Dermis microvascular lymphatic vessel endothelial cell (primary cell): Measurements from ENCODE around the gene CNPY3. TPM values are rescaled to one million over a fixed set of nuclear protein-coding genes. Genes with fewer than 3 reads are reported as not detected.

Experiments
- DNase-seq, 2 donors: peaks; one replicate each; pipeline versions ENCODE4 v3.0.0 to v3.0.0-alpha.2; 2010; ENCODE audit warnings: low read depth in 2 of 2
- total RNA-seq: library from RNA; depleted of rRNA; stranded (reverse); fragments of >200 nt; gene quantifications from 2 replicates; pipeline ENCODE4 v1.2.1, GENCODE V29; 2014

CNPY3 gene
- total RNA-seq, 1 donor from 2014 or later = 15.5 TPM

DNA sequence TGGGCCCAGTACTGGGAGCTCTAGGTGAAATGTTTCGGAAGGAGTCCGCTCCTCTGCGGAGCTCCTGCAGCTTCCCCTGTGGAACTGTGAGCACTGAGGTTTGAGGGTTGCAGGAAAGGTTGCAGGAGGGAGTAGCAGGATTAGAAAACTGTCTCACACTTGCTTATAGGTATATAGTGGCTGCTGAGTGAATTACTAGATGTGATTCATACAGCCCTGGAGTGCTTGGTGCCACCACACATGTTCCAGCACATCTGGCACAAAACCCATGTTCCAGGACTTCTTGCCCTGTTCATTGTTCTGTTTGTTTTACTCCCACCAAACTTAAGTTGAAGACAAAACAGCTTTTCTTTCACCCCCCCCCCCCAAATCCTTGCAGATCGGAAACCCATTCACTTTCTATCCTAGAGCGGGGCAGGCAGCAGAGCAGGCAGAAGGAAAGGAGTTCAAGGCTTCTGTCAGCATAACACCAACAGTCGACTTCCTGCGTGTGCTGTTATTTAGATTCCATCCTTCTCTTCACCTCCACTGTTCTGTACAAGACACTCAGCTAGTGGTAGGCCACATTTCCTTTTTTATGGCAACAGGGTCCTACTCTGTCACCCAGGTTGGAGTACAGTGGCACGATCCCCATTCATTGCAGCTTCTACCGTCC, 50.4 kb downstream of the CNPY3 start:
- DNase-seq = peak in 1 of 2 donors; percentile 44

DNA sequence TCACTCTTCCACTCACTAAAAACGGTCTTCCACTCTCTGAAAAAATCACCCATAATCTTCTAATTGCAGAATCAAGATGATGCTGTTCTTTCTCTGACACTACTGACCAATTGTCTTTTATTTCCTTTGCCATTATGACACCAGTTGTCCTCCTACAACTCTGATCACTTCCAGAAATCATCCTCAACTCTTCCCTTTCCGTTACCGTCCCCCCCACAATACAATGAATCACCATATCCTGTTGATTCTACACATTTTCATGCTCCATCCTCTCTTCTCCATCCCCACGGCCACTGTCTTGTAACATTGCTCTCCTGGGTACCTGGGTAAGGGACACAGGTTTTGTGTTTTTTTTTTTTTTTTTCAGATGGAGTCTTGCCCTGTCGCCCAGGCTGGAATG, 52.6 kb downstream of the CNPY3 start:
- DNase-seq = peak; percentile 32 to 49

DNA sequence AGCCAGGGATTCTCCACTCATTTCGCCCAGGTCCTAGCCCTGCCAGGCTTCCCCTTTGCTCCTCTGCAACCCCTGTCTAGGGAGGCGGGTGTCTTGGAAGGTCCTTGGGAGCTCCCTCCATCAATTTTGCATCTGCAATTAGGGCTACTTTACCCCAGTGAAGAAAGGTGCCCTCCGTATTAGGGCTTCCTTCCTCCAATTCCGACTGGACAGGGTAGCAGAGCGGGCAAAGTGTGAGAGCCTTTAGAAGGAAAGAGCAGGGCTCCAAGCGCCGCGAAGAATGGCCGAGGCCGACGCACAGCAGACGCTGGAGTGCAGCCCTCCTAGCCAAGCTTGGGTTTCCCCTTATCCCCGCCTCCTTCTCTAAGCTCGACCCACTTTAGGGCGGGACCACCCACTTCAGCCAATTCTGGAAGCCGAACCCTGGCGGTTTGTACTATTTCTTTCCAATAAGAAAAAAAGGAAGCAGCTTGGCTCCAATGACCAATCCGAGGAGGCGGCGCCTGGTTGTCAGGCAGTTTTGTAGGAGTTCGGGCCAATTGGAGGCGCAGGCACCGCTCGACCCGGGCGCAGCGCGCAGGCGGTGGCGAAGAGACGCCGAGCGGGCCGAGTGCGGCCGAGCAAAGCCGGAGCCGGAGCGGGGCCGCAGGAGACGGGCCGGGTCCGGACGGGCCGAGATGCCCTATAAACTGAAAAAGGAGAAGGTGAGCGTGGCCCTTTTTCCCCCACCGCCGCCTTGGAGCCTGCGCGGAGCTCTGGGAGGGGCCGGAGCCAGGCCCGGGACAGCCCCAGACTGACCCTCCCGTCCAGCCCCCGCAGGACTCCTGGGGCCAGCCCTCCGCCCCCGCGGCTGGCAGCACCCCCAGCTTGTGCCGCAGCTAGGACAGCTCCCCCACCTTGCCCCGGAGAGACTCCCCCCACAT, 55.0 kb downstream of the CNPY3 start, which contains the start of gene PPP2R5D:
Gene PPP2R5D (plus strand): TSS at position 570 of the 923 bp plus-strand sequence. CDS start 108 bp downstream, at position 678.
- DNase-seq = peak; percentile 97 to 99

DNA sequence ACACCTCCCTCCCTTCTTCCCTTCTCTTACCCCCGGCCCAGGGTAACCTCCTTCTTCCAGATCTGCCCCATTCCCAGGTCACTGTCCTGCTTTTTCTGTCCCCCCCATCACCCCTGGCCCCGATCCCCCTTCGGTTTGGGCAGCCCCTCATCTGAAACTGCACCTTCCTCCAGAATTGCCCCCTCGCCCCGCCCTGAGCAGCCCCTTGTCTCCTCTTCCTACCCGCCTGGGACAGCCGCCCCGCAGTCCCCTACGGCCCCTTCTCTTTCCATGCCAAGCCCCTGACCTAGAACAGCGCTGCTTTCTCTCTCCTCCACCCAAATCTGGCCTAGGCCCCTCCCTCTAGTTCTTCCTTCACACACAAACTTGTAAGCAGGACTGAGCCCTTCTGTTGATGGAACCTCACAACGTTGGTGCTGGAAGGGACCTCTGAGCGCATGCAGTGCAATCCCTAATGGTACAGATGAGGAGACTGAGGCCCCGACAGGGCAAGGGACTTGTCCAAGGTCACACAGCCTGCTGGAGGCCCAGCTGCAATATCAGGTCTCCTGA, 55.7 kb downstream of the CNPY3 start:
- peak in 1 of 2 donors; percentile 19 for DNase-seq

DNA sequence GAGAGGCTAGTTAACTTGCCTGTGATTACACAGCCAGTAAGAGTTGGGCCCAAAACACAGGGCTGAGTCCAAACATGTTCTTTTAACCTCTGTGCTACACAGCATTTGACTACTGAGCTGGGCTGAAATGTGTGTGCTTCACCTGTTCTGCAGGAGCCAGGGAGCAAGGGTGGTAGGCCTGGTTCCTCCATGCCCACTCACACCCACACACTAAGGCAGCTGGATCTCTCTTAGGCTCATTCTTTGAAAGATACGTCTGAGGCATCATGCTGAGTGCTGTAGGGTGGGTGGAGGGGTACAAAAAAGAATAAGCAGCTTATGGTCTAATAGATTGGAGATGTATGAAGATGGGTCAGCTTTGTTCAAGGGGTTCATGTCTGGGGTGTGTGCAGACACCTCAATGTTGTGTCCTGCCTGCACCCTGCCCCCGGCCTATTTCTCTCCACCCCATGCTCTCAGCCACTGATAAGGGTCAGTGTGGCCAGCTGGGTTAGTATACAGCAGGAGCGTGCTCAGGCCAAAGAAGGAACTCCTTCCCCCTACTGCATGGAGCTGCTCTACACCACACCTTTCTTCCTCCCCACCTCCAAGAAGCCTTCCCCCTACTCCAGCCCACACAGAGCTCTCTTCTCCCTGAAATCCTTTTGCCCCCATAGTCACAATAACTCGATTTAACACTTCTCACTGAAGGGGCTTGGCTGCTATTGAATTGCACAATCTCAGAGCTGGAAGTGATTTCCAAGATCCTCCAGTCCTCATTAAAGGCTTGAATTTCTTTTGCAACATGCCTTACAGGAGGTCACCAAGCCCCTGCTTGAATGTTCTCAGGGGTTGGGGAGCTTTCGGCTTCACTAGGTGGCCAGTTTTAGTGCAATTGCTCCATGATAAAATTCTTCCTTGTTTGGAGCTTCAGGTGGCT, 58.5 kb downstream of the CNPY3 start:
- DNase-seq = no peak

DNA sequence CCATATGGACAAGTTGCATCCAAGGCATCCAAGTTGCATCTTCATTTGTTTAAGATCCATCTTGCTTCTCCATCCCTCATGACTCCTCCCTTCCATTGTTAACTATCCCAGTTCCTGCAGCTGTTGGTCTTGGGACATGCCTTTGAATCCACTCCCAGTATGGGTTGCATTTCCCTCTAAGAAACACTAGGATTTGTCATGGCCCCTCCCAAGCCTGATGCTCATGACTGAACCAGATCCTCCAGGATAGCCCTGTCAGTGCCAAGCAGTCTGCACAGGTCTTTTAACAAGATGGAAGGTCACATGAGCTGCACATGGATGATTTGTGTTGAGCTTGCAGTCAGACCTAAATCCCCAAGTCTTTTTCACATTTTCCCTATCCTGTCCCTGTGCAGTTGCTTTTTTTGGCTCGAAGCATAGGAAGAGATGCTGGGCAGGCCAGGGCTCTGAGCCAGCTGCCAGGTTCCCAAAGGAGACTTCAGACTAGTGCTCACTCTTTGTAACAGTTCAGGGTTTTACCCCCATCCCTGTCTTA, 59.3 kb downstream of the CNPY3 start:
- DNase-seq = peak in 1 of 2 donors; percentile 66

Other genes with a start within 250 kb of the CNPY3 start
- 0.13 and 0.38 TPM in 2 replicates for gene PRPH2, start 206.9 kb upstream of the CNPY3 start, total RNA-seq
- 29.1 and 36.4 TPM in 2 replicates for gene TBCC, start 183.4 kb upstream of the CNPY3 start, total RNA-seq
- gene BICRAL, start 147.4 kb upstream of the CNPY3 start, total RNA-seq = 3.0 and 5.6 TPM in 2 replicates
- 85.9 and 86.1 TPM in 2 replicates for gene RPL7L1, start 49.9 kb upstream of the CNPY3 start, total RNA-seq
- not detected in 2 replicates for gene PTCRA, start 13.4 kb upstream of the CNPY3 start, total RNA-seq
- under 0.01 and 0.13 TPM in 2 replicates for gene GNMT, start 31.3 kb downstream of the CNPY3 start, total RNA-seq
- gene PEX6, start 49.7 kb downstream of the CNPY3 start, total RNA-seq = 23.0 and 29.7 TPM in 2 replicates
- gene PPP2R5D, start 55.1 kb downstream of the CNPY3 start, total RNA-seq = 27.6 and 32.5 TPM in 2 replicates
- 35.3 and 39.2 TPM in 2 replicates for gene MEA1, start 84.5 kb downstream of the CNPY3 start, total RNA-seq
- 131 and 152 TPM in 2 replicates for gene KLHDC3, start 84.8 kb downstream of the CNPY3 start, total RNA-seq
- gene RRP36, start 92.1 kb downstream of the CNPY3 start, total RNA-seq = 72.3 and 84.3 TPM in 2 replicates
- gene CUL7, start 124.4 kb downstream of the CNPY3 start, total RNA-seq = 18.7 and 27.9 TPM in 2 replicates
- 11.8 and 13.1 TPM in 2 replicates for gene MRPL2, start 130.0 kb downstream of the CNPY3 start, total RNA-seq
- gene KLC4, start 130.2 kb downstream of the CNPY3 start, total RNA-seq = 14.2 and 17.6 TPM in 2 replicates
- gene PTK7, start 146.8 kb downstream of the CNPY3 start, total RNA-seq = 20.0 and 37.8 TPM in 2 replicates
- 12.5 and 13.8 TPM in 2 replicates for gene SRF, start 241.8 kb downstream of the CNPY3 start, total RNA-seq